ENCODE measurements around the gene KRTAP10-3.

Gene KRTAP10-3

DNA sequence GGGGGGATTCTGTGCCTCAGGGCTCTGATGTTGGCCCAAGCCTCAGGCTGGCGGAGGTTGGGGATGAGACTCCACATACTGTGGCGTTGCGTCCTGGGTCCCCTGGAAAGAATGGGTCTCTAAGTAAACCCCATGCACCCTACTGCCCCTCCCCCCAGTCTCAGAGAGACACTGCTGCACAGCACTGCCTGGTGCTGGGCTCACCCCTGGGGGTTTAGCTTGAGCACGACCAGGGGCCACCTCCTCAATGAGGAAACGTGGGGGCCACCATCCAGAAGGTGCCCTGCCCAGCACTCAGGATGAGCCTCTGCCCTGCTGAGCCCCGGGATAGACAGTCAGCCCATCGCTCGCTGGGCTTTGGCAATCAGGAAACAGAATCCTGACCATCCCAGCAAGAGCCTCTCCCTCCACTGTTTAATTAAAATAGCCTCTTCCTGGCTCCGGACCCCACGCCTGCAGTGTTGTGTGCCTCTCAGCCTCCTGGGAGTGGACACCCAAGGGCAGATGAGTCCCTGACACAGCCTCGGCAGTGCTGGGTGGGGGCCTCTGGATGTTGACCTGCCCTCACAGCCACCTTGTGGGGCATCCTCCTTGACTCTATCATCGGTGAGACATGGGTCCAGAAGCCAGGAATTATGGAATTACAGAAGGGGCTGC is 11.4 kb upstream of the KRTAP10-3 start (continued):
- TF ChIP-seq ZNF140 (tag by site-specific recombination; IDR thresholded peaks at IDR 0.05), result no peak
- TF ChIP-seq, protein P1, sequence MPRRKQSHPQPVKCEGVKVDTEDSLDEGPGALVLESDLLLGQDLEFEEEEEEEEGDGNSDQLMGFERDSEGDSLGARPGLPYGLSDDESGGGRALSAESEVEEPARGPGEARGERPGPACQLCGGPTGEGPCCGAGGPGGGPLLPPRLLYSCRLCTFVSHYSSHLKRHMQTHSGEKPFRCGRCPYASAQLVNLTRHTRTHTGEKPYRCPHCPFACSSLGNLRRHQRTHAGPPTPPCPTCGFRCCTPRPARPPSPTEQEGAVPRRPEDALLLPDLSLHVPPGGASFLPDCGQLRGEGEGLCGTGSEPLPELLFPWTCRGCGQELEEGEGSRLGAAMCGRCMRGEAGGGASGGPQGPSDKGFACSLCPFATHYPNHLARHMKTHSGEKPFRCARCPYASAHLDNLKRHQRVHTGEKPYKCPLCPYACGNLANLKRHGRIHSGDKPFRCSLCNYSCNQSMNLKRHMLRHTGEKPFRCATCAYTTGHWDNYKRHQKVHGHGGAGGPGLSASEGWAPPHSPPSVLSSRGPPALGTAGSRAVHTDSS (tag by site-specific recombination; IDR thresholded peaks at IDR 0.05), result no peak

DNA sequence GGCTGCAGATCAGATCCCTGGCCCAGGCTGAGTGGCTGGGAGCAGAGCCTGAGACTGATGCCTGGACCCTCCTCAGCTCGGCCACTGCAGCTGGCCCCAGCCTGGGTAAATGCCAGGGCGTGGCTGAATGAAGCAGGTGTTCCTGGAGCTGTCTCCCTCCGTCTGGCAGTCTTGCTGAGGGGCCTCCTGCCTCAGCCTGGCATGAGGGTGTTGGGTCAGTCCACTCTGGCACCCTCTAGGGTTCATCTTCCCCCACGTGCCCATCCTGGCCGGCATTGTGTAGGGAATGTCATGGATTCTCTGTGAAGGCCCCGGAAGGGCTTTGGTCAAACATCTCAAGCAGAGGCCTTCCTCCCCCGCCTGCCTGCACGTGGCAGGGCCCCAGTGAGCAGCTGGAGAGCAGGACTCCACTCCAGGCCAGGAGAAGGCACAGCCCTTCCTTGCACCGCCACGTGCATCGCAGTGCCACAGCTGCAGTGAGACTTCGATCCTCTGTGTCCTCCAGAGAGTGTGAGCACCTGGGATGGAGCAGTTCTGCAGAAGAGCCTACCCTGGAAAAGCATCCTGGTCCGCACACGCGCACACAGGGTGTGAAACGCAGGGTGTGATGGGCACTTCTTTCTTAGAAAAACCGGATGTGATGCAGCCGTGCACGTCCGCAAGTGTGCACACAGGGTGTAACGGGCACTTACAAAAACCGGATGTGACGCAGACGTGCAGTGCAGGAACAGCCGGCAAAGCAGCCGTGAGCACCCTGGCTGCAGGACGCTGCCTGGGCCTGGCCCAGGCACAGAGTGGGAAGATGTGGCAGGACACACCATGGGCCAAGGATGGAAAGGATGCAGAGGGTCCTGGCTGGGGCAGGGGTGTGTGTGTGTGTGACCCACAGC is 10.3 kb upstream of the KRTAP10-3 start:
- POLR2A ChIA-PET, result no interaction called here
- no peaks in the 10 kb centered on the region for H3K4me1 ChIP-seq (ENCODE audit: control insufficient read depth, insufficient read depth, low read length)
- H3K36me3 ChIP-seq (ENCODE audit: control insufficient read depth in 2 of 2, insufficient read depth in 1 of 2, low read length in 2 of 2), result no peaks in the 10 kb centered on the region
- H3K27ac ChIP-seq (ENCODE audit: extremely low read depth, low read depth, low read length), result no peak overlapping the region
- no peak overlapping the region for H3K4me3 ChIP-seq (ENCODE audit: low read depth, low read length)
- no peak for TF ChIP-seq ZBTB20 (tag by site-specific recombination; IDR thresholded peaks at IDR 0.05)
- TF ChIP-seq, protein P2, sequence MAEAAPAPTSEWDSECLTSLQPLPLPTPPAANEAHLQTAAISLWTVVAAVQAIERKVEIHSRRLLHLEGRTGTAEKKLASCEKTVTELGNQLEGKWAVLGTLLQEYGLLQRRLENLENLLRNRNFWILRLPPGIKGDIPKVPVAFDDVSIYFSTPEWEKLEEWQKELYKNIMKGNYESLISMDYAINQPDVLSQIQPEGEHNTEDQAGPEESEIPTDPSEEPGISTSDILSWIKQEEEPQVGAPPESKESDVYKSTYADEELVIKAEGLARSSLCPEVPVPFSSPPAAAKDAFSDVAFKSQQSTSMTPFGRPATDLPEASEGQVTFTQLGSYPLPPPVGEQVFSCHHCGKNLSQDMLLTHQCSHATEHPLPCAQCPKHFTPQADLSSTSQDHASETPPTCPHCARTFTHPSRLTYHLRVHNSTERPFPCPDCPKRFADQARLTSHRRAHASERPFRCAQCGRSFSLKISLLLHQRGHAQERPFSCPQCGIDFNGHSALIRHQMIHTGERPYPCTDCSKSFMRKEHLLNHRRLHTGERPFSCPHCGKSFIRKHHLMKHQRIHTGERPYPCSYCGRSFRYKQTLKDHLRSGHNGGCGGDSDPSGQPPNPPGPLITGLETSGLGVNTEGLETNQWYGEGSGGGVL (tag by site-specific recombination; IDR thresholded peaks at IDR 0.05), result no peak
- no peak for TF ChIP-seq KLF7 (tag by site-specific recombination; IDR thresholded peaks at IDR 0.05; ENCODE audit: borderline replicate concordance)
- TF ChIP-seq ZNF544 (tag by site-specific recombination; IDR thresholded peaks at IDR 0.05), result no peak
- TF ChIP-seq ZNF571 (tag by site-specific recombination; IDR thresholded peaks at IDR 0.05), result no peak
- TF ChIP-seq ZNF501 (tag by site-specific recombination; IDR thresholded peaks at IDR 0.05), result no peak
- no peak for TF ChIP-seq ZNF184 (tag by site-specific recombination; IDR thresholded peaks at IDR 0.05)
- TF ChIP-seq, protein P3, sequence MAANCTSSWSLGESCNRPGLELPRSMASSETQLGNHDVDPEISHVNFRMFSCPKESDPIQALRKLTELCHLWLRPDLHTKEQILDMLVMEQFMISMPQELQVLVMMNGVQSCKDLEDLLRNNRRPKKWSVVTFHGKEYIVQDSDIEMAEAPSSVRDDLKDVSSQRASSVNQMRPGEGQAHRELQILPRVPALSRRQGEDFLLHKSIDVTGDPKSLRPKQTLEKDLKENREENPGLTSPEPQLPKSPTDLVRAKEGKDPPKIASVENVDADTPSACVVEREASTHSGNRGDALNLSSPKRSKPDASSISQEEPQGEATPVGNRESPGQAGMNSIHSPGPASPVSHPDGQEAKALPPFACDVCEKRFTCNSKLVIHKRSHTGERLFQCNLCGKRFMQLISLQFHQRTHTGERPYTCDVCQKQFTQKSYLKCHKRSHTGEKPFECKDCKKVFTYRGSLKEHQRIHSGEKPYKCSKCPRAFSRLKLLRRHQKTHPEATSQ (tag by site-specific recombination; IDR thresholded peaks at IDR 0.05), result no peak
- no peak for TF ChIP-seq GFI1B (tag by site-specific recombination; IDR thresholded peaks at IDR 0.05)
- TF ChIP-seq ZNF341 (tag by site-specific recombination; IDR thresholded peaks at IDR 0.05; ENCODE audit: low read depth), result no peak
- TF ChIP-seq ZNF19 (tag by site-specific recombination; IDR thresholded peaks at IDR 0.05; ENCODE audit: low read depth), result no peak
- TF ChIP-seq ZNF777 (tag by site-specific recombination; IDR thresholded peaks at IDR 0.05; ENCODE audit: borderline replicate concordance), result no peak
- TF ChIP-seq WT1 (tag by site-specific recombination; IDR thresholded peaks at IDR 0.05), result no peak
- TF ChIP-seq, protein P4, sequence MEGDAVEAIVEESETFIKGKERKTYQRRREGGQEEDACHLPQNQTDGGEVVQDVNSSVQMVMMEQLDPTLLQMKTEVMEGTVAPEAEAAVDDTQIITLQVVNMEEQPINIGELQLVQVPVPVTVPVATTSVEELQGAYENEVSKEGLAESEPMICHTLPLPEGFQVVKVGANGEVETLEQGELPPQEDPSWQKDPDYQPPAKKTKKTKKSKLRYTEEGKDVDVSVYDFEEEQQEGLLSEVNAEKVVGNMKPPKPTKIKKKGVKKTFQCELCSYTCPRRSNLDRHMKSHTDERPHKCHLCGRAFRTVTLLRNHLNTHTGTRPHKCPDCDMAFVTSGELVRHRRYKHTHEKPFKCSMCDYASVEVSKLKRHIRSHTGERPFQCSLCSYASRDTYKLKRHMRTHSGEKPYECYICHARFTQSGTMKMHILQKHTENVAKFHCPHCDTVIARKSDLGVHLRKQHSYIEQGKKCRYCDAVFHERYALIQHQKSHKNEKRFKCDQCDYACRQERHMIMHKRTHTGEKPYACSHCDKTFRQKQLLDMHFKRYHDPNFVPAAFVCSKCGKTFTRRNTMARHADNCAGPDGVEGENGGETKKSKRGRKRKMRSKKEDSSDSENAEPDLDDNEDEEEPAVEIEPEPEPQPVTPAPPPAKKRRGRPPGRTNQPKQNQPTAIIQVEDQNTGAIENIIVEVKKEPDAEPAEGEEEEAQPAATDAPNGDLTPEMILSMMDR (tag by site-specific recombination; IDR thresholded peaks at IDR 0.05), result no peak
- TF ChIP-seq, protein P5, sequence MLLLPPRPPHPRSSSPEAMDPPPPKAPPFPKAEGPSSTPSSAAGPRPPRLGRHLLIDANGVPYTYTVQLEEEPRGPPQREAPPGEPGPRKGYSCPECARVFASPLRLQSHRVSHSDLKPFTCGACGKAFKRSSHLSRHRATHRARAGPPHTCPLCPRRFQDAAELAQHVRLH (tag by site-specific recombination; IDR thresholded peaks at IDR 0.05), result no peak
- TF ChIP-seq ZNF423 (tag by site-specific recombination; IDR thresholded peaks at IDR 0.05), result no peak
- TF ChIP-seq ZNF654 (tag by site-specific recombination; IDR thresholded peaks at IDR 0.05; ENCODE audit: low read depth), result no peak
- CTCF ChIA-PET, result interaction anchor here (0.6 kb wide), 1 partner anchor 59 kb away, joined by 4 read pairs; no protein-coding TSS in a partner anchor
- H3K9me3 ChIP-seq (ENCODE audit: control insufficient read depth, insufficient read depth, low read depth, low read length), result no peaks in the 10 kb centered on the region
